Stimulated activated CD8-positive, alpha-beta memory T cell treated with anti-CD3 and anti-CD28 coated beads, Interleukin-2, amount 100 ng/mL, for 48 hours (primary cell): Measurements from ENCODE around the gene TMPRSS3.

Experiments
- DNase-seq, 2 donors: peaks; one replicate each; pipeline ENCODE4 v3.0.0-alpha.2; 2020; ENCODE audit warnings: low read depth in 2 of 2

The TMPRSS3 gene

DNA sequence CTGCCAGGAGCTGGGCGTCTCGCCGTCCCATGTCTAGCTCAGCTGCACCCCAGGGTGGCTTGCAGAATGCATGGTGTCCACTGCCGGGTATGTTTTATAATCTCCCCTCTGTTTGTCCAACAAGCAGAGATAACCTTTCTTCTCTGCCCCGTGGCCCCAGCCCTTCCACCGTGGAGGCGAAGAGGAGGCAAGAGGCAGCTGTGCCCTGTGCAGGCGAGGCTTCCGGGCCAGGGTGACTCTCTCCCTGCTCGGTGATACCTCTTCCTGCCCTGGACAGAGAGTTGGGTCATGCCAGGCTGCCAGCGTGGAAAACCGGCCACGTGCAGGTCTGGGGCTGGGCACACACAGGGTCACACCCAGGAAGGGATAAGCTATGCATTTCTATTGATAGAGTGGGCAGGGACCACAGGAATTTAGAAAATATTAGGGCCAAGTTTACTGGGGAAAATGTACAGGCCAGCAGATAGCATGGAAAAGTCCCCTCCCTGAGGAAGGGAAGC, 44.9 kb downstream of the TMPRSS3 start, which contains the start of gene TFF2:
Gene TFF2 (minus strand): TSS at position 68 of the 500 bp plus-strand sequence. CDS start 37 bp downstream, at position 31.
- DNase-seq, result no peak

DNA sequence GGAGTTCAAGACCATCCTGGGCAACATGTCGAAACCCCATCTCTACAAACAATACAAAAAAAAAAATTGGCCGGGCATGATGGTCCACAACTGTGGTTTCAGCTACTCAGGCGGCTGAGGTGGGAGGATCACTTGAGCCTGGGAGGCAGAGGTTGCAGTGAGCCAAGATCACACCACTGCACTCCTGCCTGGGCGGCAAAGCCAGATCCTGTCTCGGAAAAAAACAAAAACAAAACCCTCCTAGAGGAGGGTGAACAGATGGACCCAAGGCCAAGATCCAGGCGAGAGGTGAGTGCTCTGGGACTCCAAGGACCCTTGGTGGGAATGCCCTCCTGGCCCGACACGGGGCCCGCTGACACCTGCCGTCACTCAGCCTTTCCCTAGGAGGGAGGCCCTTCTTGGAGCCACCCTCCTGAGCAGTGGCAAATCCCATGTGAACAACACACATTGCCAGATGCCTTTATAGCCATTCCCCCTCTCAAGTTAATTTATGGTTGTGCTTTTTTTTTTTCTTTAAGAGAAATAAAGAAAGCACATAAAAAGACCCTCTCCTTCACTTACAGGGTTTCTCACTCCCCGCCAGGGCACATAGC, 45.4 kb downstream of the TMPRSS3 start:
- DNase-seq, result no peak

DNA sequence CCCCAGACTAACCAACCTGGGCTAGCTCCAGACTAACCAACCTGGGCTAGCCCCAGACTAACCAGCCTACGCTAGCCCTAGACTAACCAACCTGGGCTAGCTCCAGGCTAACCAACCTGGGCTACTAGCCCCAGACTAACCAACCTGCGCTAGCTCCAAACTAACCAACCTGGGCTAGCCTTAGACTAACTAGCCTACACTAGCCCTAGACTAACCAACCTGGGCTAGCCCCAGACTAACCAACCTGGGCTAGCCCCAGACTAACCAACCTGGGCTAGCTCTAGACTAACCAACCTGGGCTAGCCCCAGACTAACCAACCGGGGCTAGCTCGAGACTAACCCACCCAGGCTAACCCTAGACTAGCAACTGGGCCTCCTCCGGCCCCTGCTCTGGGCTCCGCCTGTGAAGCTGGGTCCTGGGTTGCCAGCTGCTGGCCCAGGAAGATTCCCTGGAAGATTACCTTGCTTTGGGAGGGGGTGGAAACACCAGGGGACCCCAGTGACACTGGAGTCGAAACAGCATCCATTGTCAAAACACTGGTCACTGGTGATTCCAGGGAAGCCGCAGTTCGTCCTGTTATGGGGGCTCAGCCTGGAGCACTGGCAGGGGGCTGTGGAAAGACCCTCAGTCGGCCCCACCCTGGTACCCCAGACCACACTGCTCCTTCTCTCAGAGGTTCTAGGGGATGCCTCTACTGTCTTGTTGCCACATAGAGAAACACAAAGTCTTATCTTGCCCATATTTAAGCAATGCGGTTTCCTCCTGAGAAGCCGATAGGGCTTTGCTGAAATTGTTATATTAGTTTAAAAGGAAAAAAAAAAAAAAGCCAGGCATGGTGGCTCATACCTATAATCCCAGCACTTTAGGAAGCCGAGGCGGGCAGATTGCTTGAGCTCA, 46.2 kb downstream of the TMPRSS3 start:
- DNase-seq, result no peak

DNA sequence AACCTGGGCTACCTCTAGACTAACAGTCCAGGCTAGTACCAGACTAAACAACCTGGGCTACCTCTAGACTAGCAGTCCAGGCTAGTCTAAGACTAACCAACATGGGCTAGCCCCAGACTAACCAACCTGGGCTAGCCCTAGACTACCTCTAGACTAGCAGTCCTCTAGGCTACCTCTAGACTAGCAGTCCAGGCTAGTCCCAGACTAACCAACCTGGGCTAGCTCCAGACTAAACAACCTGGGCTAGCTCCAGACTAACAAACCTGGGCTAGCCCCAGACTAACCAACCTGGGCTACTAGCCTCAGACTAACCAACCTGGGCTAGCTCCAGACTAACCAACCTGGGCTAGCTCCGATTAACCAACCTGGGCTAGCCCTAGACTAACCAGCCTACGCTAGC, 47.1 kb downstream of the TMPRSS3 start:
- no peak for DNase-seq

DNA sequence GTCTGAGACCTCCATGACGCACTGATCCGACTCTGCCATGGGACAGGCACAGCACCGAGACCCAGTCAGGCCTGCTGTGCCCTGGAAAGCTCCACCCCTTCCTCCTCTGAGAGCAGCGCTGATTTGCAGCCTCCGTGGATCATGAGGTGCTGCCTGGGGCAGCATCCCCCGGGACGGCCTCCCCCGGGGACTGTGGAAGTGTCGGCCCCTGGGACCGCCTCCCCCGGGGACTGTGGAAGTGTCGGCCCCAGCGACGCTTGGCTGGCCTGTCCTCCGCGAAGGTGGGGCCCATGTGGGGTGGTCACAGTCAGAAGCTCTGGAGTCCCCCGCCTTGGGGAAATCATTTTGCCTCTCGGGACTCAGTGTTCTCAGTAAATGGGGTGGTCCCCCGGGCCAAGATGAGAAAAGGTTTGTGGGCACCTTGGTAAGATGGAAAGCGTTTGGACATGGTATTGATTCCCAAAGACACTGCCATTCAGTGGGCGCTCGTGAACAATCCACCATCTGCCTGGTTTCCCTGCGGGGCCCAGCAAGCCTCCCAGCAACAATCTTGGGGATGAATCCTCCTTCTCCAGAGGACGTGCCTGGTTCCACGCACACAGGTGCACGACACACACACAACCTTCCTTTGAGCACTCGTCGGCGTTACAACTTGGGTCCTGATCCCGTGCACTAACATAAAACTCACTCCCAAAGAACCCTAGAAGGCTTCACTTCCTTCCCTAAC, 48.1 kb downstream of the TMPRSS3 start:
- DNase-seq, result no peak

DNA sequence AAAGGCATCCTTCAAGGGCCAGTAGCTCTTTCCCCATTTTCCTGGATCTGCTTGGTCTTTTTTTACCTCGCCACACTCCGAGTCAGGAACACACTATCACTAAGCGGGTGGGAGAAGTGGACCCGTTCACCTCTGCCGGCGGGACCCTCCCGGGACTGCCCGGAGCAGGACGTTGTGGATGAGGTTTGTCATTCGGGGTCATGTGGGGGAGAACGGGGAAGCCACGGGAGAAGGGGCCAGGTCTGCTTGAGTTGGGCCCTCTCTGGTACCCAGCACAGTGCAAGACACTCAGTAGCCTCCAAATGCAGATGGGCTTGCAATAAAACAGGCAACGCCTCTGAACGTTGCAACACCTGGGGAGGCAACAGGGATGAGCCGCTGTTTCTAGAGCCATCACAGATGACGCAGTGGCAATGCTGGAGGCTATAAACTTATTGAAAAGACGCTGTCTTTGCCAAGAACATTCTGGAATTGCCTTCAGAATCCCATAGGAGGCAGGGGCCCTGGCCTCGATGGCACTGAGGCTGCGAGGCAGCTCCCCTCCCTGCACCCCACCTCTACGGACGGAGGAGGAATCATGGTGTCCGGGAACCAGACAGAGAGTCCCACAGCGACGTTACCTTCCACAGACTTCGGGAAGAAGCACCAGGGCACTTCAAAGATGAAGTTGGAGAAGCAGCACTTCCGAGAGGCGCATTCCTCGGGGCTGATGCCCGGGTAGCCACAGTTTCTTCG, 48.8 kb downstream of the TMPRSS3 start:
- DNase-seq, result no peak

DNA sequence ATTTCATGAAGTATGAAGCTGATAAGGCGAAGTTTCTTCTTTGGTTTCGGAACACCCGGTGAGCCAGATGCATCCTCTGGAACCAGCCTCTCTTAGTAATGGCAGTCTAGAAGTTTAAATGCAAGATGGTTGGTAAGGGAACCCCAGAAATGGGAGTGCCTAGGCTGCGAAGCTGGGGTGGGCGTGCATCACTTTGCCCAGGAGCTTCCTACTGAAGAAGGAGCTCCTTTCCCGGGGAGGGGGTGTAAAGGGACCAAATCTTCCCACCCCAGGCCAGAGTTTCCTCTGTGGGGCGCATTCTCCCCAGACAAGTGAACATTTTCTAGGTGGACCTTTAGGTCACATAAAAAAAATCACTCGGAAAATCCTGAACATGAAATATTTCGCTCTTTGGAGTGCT, 49.4 kb downstream of the TMPRSS3 start:
- no peak for DNase-seq

DNA sequence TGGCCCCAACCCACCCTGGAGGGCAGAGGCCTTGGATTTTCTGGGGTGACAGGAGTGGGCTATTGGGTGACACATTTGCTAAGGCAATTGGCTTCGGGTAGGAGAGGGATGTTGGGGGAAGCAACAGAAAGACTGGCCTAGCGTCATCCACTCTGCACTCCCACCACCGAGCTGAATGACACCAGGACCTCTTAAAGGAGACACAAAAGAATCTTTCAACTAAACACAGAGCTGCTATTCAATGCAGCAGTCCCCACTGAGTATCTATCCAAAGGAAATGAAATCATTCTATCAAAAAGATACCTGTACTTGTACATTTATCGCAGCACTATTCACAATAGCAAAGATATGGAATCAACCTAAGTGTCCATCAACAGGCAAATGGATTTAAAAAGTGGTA, 51.2 kb downstream of the TMPRSS3 start:
- DNase-seq, result no peak

DNA sequence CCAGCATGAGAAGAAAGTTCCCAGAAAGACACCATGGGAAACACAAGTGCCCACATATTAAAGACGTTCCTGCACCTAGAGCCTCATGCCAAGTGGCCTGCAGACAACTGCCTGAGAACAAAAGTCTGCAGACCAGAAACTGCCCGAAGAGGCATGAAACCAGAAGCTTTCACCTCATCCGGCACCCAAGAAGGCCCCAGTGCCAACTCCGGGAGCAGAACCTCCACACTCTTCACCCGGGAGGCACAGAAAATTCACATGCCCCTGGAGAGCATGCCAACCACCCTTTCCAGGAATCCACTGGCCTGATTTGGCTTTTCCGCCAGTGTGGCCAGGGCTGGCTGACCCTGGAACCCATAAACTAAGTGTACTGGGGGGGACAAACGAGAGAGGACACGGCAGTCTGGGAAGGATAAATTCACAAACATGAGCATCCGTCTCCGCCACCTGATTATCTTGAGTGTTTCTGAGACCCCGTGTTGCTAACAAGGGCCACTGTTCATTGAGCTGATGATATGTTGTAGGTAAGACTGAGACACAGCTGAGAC, 51.8 kb downstream of the TMPRSS3 start:
- DNase-seq, result no peak

DNA sequence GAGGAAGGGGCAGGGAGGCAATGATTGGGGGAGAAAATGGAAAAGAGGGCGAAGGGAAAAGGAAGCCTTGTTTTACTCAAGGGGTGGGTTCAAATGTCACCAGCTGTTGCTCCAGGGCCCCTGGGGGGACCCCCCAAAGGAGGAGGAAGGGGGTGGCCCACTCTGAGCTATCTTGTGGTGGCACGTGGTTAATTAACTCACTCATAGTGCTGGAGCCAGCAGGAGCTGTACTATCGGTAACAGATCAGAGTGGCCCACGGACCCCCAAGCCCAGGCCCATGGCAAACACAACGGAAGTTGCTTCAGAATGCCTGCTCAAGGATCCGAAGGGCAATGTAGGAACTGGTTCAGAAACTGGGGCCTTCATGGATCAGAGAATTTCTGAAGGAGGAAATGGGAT, 52.3 kb downstream of the TMPRSS3 start:
- no peak for DNase-seq

DNA sequence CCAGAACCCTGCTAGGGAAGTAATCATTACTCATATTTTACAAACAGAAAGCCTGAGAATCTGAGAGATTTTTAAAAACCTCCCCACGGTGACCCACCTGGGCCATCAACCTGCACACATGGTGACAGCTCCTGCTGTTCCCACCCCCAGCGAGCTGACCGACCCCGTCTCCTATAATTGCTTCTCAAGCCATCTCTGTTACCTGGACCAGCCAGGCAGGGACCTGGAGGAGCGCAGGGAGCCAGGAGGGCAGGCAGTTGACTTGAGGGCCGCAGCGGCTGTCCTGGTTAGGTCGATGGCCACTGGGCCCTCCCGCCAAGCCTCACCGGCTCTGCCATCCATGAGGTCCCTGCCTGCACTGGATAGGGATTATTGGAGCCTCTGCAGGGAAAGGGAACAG, 52.8 kb downstream of the TMPRSS3 start:
- no peak for DNase-seq

DNA sequence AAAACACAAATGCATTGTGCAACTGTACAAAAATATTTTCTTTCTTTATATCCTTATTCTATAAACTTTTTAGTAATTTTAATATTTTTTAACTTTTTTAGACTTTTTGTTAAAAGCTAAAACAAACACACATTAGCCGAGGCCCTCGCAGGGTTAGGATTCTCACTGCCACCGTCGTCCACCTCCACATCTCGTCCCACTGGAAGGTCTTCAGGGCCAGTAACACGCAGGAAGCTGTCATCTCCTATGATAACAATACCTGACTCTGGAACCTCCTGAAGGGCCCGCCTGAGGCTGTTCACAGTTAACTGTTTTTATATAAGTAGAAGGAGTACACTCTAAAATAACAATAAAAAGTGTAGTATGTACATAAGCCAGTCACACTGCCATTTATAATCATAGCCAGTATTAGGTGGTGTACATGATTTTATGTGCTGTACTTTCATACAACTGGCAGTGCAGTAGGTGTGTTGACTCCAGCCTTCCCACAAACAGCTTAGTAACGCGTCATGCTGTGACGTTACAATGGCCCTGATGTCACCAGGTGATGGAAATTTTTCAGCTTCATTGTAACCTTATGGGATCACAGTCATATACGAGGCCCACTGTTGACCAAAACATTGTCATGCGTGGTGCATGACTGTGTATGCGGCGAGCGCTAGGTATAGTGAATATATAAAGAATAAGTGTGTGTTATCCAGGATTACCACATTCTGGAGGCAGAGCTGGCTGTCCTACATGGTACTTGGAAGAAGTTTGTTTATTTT, 53.9 kb downstream of the TMPRSS3 start:
- DNase-seq, result no peak

DNA sequence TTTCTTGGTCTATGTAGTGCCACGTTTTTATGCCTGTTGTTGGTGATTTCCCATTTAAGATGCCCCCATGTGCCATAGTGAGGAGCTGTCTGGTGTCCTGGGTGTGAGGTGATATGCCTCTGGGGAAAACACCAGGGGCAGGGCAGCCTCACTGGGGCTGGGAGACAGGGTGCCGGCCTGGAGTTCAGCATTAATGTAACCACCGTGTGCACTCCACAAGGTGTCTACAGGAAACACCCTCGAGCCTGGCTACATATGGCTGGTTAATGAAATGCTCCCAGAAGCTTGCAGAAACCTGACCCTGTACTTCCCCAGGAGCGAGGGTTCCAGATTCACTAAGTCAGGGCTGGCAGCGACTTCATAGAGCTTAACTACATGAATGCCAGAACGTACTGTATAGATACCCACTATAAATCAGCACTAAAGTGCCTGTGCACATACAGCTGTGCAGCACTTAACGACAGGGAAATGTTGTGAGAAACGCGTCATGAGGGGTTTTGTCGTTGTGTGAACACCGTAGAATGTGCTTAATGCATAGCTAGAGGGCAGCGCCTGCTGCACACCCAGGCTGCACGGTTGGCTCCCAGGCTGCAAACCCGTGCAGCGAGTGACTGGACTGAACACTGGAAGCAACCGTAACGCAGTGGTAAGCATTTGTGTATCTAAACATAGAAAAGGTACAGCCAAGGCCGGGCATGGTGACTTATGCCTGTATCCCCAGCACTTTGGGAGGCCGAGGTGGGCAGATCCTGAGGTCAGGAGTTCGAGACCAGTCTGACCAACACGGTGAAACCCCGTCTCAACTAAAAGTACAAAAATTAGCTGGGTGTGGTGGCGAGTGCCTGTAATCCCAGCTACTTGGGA, 55.4 kb downstream of the TMPRSS3 start:
- DNase-seq, result no peak

DNA sequence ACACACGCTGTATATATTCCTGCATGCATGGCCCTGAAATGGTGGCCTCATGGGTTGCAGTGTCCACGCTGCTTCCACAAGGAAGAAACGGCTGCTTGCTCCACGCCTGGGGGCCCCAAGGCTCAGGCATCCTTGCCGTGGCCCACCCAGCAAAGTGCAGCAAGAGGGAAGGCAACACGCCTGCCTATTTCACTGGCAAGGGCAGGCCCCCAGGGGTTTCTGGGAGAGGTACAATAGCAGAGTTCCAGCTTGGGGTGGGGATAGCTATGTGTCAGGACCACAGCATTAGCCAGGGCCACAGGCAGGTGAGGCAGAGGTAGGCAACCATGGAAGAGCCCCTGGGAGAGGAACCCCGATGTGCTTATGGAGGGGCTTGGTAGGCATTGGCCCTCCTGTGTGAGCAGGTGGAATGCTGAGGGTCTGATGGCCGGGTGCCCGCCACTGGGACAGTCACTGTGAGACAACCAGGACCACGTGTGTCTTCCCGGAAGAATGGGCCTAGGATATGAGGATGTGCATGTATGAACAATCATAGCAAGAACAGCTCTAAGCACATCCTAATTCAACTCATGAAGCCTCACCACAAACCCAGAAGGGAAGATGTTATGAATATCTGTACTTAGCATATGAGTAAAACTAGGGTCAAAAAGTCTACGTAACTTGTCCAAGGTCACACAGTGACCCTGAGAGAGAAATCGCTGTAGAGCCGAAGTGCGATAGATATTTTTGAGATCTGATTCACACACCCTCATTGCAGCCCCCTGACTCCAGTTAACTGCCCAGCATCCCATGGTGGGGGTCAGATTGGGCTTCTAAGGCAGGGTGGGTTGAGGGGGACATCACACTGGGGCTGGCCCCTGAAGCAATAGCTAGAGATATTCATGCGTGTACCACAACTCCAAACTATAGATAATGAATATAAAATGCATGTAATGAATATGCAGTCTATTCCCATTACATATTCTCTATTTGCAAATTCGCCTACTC, 56.8 kb downstream of the TMPRSS3 start:
- DNase-seq, result no peak

DNA sequence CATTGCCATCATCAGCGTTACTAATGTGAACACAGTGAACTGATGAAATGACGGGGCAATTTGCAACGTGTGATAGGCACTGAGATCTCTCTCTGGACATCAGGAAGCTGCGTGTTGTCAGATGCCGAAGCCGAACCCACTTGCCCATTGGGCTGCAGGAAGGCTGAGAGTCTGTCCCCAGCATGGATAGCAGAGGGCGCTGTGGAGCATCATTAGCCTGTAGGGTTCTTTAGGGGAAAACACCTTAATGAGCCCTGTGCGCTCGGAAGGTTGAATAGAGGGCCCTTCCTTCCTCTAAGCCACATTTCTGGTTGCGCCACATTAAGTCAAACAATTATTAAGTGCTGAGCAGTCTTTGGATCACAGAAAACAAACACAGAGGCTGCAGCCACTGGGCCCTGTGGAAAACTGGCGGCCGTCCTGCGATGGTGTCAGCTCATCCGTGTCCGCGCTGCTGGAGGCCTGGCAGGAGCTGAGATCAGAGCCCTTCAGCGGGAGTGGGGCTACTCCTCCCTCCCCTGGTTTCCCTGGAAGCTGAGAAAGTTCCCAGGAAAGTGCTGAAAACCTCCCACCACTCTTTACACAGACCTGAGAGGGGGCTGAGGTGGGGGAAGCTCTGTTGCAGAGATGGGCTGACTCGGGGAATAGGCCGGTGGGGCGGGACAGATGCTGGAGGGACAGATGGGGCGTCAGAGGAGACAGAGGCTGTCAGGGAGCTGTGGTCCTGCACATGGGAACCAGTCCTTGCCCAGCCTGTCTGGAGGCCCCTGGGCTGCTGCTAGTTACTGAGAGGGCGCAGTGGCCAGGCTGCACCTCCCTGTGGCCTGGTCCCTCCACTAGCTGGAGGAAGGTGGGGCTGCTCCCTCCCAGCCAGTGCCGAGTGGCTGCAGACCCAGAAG, 57.8 kb downstream of the TMPRSS3 start:
- peak; percentile 63 to 74 for DNase-seq

DNA sequence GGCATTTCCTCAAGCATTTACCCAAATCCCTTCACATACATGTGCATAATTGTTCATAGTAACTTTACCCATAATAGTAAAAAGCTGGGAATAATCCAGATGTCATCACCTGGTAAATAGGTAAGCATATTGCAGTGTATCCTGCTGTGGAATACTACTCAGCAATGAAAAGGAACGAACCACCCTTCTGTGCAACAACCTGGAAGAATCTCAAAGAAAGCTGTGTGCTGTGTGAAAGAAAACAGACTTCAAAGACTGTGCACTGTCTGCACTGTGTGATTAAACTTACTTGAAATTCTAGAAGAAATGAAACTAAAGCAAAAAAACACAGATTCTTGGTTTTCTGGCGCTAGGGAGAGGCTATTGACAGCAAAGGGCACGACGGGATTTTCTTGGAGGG, 58.6 kb downstream of the TMPRSS3 start:
- no peak for DNase-seq

DNA sequence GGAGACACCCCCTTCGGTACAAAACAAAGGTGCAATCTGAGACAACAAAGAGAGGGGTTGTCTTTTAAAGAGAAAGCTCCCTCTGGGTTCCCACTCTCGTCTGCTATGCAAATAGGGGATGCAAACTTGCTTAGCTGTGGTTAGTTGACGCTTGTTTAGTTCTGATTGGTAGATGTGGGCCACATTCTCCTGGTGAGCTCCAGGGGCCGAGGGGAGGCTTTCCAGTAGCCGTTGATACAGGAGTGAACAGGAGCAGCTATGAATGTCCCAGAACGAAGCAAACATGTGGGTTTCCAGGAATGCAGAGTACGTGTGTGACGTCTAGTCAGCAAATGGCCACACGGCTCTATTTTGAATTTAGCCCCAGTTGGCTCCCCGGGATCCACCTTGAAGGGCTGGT, 59.8 kb downstream of the TMPRSS3 start:
- DNase-seq, result no peak
